GM18951 (cell line): ENCODE data around the gene SERPINB5.
"Not testable (repeated sequence)": the region's sequence is repeated elsewhere in the genome, so short reads cannot be mapped to it uniquely, and the experiment has no call there.

Experiments
- POLR2A ChIP-seq: IDR thresholded peaks from 4 replicates; pipeline ENCODE4 v1.6.1; 2011; ENCODE audit warnings: mild to moderate bottlenecking; ENCODE audit not compliant: insufficient read length, insufficient read depth; ENCODE audit errors: extremely low read depth
- in situ Hi-C: fragments of 300-500 bp; cut with MboI; formaldehyde crosslinking; loops from one replicate; pipeline ENCODE4 v1.12.0; 2022; ENCODE audit warnings: low sequenced_read_pairs, mixed read lengths, inconsistent platforms; ENCODE audit not compliant: unreplicated experiment

SERPINB5 gene

DNA sequence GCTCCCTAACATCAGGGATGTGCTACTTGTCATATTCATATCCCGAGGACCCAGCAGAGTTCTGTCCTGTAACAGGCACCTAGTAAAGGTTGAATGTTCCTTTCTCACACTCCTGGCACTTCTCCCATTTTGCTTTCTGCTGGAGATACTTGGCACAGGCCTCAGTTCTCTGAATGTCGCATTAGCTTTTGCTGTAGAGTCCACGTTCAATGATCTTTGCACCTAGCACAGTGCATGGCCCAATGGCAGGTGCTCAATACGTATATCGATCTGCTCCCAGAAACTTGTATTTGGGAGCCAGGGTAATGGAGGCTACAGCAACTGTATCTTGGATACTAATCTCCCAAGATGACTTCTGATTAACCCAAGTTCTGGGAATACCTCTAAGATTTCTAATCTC is 29.7 kb upstream of the SERPINB5 start:
- in situ Hi-C loops: loop anchor here (25.0 kb wide), 2 partner anchors 310 to 735 kb away; partner anchors contain the start of gene PHLPP1
- no peak for TF ChIP-seq POLR2A

DNA sequence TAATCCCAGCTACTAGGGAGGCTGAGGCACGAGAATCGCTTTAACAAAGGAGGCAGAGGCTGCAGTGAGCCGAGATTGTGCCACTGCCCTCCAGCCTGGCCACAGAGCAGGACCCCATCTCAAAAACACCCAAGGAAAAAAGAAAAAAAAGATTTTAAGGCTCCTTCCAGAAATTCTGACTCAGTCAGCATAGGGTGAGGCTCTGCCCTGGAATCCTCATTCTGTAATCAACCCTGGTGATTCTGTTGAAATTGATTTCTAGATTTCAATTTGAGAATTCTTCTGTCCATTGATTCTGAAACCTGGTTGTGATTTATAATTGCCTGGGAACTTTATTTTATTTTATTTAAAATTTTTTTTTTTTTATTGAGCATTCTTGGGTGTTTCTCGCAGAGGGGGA is 27.3 kb upstream of the SERPINB5 start:
- in situ Hi-C loops: loop anchor here (25.0 kb wide), 2 partner anchors 312 to 737 kb away; partner anchors contain the start of gene PHLPP1
- no peak for TF ChIP-seq POLR2A

- no peak for TF ChIP-seq POLR2A
- in situ Hi-C loops: no loop called here
These were observed 24.7 kb upstream of the SERPINB5 start for GRCh38 chr18:63451799-63452660.

GRCh38 chr18:63452751-63453150 is 24.0 kb upstream of the SERPINB5 start:
- in situ Hi-C loops: not testable (repeated sequence)

GRCh38 chr18:63454497-63454896 is 22.3 kb upstream of the SERPINB5 start:
- TF ChIP-seq POLR2A: no peak
- in situ Hi-C loops: no loop called here

- in situ Hi-C loops: no loop called here
- TF ChIP-seq POLR2A: no peak
These were observed 18.8 kb upstream of the SERPINB5 start for GRCh38 chr18:63457977-63458376.

DNA sequence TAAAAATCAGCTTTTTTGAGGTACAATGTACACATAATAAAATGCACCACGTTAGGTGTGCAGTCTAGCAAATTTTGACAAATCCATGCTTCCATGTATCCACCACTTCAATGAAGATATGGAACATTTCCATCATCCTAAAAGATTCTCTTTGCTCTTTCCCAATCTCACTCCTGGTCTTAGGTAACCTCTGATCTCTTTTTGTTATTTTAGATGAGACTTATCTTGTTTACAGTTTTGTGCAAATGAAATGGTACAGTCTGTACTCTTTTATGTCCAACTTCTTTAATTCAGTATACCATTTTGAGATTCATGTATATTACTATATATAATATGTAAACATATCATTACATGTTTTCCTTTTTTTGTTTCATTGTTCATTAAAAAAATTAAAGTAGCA is 16.3 kb upstream of the SERPINB5 start:
- TF ChIP-seq POLR2A: no peak
- in situ Hi-C loops: no loop called here

- in situ Hi-C loops: no loop called here
- no peak for TF ChIP-seq POLR2A
These were observed 12.3 kb upstream of the SERPINB5 start for GRCh38 chr18:63464434-63464833.

- TF ChIP-seq POLR2A: no peak
These were observed 11.7 kb upstream of the SERPINB5 start for GRCh38 chr18:63465059-63465458.

GRCh38 chr18:63467699-63468098 is 9.1 kb upstream of the SERPINB5 start:
- in situ Hi-C loops: no loop called here

More at GRCh38 chr18:63465059-63465458, 11.7 kb upstream of the SERPINB5 start:
- in situ Hi-C loops: no loop called here

GRCh38 chr18:63468575-63468974 is 8.2 kb upstream of the SERPINB5 start:
- no peak for TF ChIP-seq POLR2A
- in situ Hi-C loops: no loop called here

More at GRCh38 chr18:63467699-63468098, 9.1 kb upstream of the SERPINB5 start:
- no peak for TF ChIP-seq POLR2A

GRCh38 chr18:63470751-63471150 is 6.0 kb upstream of the SERPINB5 start:
- TF ChIP-seq POLR2A: no peak
- in situ Hi-C loops: no loop called here

GRCh38 chr18:63472380-63472779 is 4.4 kb upstream of the SERPINB5 start:
- no peak for TF ChIP-seq POLR2A
- in situ Hi-C loops: no loop called here

DNA sequence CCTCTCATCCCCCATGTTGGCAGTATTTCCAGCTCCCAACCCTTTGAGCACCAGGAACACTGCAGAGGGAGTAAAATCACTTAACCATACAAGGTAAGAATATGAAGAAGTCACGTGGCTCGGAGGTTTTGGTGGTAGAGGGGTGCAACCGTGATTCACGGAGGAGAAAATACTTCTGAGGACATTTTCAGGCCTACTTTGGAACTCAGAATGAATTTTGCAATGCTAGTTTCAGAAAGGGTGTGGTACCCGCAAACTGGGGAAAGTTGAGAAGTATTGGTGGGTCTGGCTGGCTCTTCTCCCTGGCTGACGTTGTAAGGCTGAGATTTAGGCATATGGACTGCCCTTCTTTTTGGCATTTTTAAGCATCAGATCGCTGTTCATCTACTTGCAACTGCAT is 442 bp downstream of the SERPINB5 start:
- TF ChIP-seq POLR2A: no peak
- in situ Hi-C loops: no loop called here
